ENCODE data around the gene HSD3B2. TPM values are rescaled to one million over a fixed set of nuclear protein-coding genes. Genes with fewer than 3 reads are reported as not detected.

Gene HSD3B2
- total and polyA plus RNA-seq, 2 of the 8 experiments (the other 6 are each of a cell fraction or from before 2014, with no cell fraction given), result not detected

- peaks cover 0 to 2% of the 10 kb centered on the region in 2 experiments for H4K20me1 ChIP-seq (replicated peaks in 1 of 2; ENCODE audit: control insufficient read depth in 1 of 2, insufficient read depth in 2 of 2, low read length in 2 of 2)
- no peak overlapping the region for H3K18ac ChIP-seq (ENCODE audit: extremely low read depth, low read length)
- H3K9ac ChIP-seq (replicated peaks in 1 of 4; ENCODE audit: extremely low read depth in 1 of 4, low read depth in 3 of 4, low read length in 3 of 4), result no peak overlapping the region
- no peak for FAIRE-seq
- no peaks in the 10 kb centered on the region for H3K23me2 ChIP-seq (ENCODE audit: low read depth, low read length)
- POLR2A ChIA-PET (ENCODE audit: partially characterized antibody), result no interaction called here
- H2AK5ac ChIP-seq (ENCODE audit: low read depth, low read length), result no peak overlapping the region
- H3K56ac ChIP-seq (replicated peaks; ENCODE audit: insufficient read length, low read depth, low read length), result no peak overlapping the region
- no peaks in the 10 kb centered on the region for H3K9me3 ChIP-seq (ENCODE audit: insufficient read depth in 2 of 2, low read depth in 1 of 2, low read length in 1 of 2)
- no peaks in the 10 kb centered on the region for H3K79me2 ChIP-seq (ENCODE audit: control insufficient read depth in 1 of 2, insufficient read depth in 2 of 2, low read length in 2 of 2)
- H3K4ac ChIP-seq (replicated peaks; ENCODE audit: insufficient read length, low read depth, low read length), result no peak overlapping the region
- no peak overlapping the region for H2AFZ ChIP-seq (ENCODE audit: low read length)
- H3K23ac ChIP-seq (ENCODE audit: insufficient read length), result no peak overlapping the region
- no peak overlapping the region for H3K14ac ChIP-seq (ENCODE audit: insufficient read length)
- H3K4me1 ChIP-seq (replicated peaks in 1 of 4; ENCODE audit: control insufficient read depth in 3 of 4, insufficient read depth in 4 of 4, low read length in 3 of 4), result no peaks in the 10 kb centered on the region
- no peak overlapping the region for H2BK20ac ChIP-seq (ENCODE audit: low read length)
- no peak for DNase-seq (ENCODE audit: low read depth in 1 of 2, low spot score in 2 of 2)
- H3K79me1 ChIP-seq (ENCODE audit: low read depth, low read length), result no peaks in the 10 kb centered on the region
- H3K27me3 ChIP-seq (replicated peaks in 1 of 4; ENCODE audit: control insufficient read depth in 3 of 4, extremely low read depth in 1 of 4, insufficient read depth in 3 of 4, low read length in 3 of 4), result peaks cover 0 to 1% (median 0%) of the 10 kb centered on the region in 4 experiments; a peak in 1 of 7 replicates
- H4K91ac ChIP-seq (replicated peaks; ENCODE audit: insufficient read length, low read length), result no peak overlapping the region
- no peak overlapping the region for H4K8ac ChIP-seq (ENCODE audit: extremely low read depth, insufficient read depth, low read length)
- no peak overlapping the region for H2BK5ac ChIP-seq (ENCODE audit: low read depth, low read length)
- H3K27ac ChIP-seq (ENCODE audit: low read depth, low read length), result no peak overlapping the region
- no peak overlapping the region for H3K4me3 ChIP-seq (ENCODE audit: extremely low read depth in 1 of 4, insufficient read depth in 2 of 4, low read depth in 3 of 4, low read length in 4 of 4)
- H2BK12ac ChIP-seq (ENCODE audit: low read depth, low read length), result no peak overlapping the region
- TF ChIP-seq EGR1 (IDR thresholded peaks at IDR 0.05; ENCODE audit: borderline replicate concordance, low read depth, low read length), result no peak
- TF ChIP-seq BCL11A (IDR thresholded peaks at IDR 0.05; ENCODE audit: low read depth in 2 of 2, low read length in 2 of 2), result no peak
- TF ChIP-seq POLR2AphosphoS5 (IDR thresholded peaks at IDR 0.05; ENCODE audit: low read depth, low read length), result no peak
- no peak for TF ChIP-seq BRCA1 (IDR thresholded peaks at IDR 0.05; ENCODE audit: low read depth, low read length)
- no peak for TF ChIP-seq NANOG (IDR thresholded peaks at IDR 0.05; ENCODE audit: insufficient read depth, low read depth, low read length, poor library complexity, severe bottlenecking)
- no peak for TF ChIP-seq ZNF274 (IDR thresholded peaks at IDR 0.05; ENCODE audit: borderline replicate concordance, extremely low read depth, low read length)
- TF ChIP-seq, protein P1, sequence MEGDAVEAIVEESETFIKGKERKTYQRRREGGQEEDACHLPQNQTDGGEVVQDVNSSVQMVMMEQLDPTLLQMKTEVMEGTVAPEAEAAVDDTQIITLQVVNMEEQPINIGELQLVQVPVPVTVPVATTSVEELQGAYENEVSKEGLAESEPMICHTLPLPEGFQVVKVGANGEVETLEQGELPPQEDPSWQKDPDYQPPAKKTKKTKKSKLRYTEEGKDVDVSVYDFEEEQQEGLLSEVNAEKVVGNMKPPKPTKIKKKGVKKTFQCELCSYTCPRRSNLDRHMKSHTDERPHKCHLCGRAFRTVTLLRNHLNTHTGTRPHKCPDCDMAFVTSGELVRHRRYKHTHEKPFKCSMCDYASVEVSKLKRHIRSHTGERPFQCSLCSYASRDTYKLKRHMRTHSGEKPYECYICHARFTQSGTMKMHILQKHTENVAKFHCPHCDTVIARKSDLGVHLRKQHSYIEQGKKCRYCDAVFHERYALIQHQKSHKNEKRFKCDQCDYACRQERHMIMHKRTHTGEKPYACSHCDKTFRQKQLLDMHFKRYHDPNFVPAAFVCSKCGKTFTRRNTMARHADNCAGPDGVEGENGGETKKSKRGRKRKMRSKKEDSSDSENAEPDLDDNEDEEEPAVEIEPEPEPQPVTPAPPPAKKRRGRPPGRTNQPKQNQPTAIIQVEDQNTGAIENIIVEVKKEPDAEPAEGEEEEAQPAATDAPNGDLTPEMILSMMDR (IDR thresholded peaks at IDR 0.05; ENCODE audit: control extremely low read depth in 1 of 3, insufficient read depth in 1 of 3, low read depth in 1 of 3, low read length in 3 of 3), result no peak
- no peak for TF ChIP-seq POU5F1 (IDR thresholded peaks at IDR 0.05; ENCODE audit: low read depth, low read length)
- TF ChIP-seq SP4 (IDR thresholded peaks at IDR 0.05; ENCODE audit: low read length), result no peak
- TF ChIP-seq SP1 (IDR thresholded peaks at IDR 0.05; ENCODE audit: low read depth, low read length), result no peak
- WGBS, 2 experiments (ENCODE audit: extremely low coverage in 1 of 2, insufficient coverage in 1 of 2, insufficient read length in 1 of 2, insufficient replicate concordance in 2 of 2, low coverage in 1 of 2, low lambda C conversion rate in 2 of 2, missing lambda C conversion rate in 1 of 2), result 93% methylated on average over 2 of the region's 2 CpGs; no CpG with 5 or more reads in 1 of the 2 experiments
- CTCF ChIA-PET (ENCODE audit: partially characterized antibody), result interaction anchor here (0.9 to 1.2 kb wide), 2 partner anchors 13 to 54 kb away, joined by 3 to 4 read pairs; no protein-coding TSS in a partner anchor
- H3K36me3 ChIP-seq (ENCODE audit: control insufficient read depth in 2 of 4, insufficient read depth in 4 of 4, low read length in 3 of 4), result no peaks in the 10 kb centered on the region
- no peak overlapping the region for H2BK120ac ChIP-seq (replicated peaks; ENCODE audit: low read depth, low read length)
- H2BK15ac ChIP-seq (ENCODE audit: low read length), result no peak overlapping the region
- no peak overlapping the region for H3K4me2 ChIP-seq (ENCODE audit: insufficient read depth in 1 of 2, low read depth in 2 of 2, low read length in 2 of 2)
- no peak overlapping the region for H4K5ac ChIP-seq (ENCODE audit: insufficient read length, low read depth, low read length)
Observed at GRCh38 chr1:119462964-119463363, 48.0 kb downstream of the HSD3B2 start.

Measured in H1 (cell line).